Ishikawa (cell line): ENCODE results near the gene CDH24.

Experiments
- CEBPB ChIP-seq: IDR thresholded peaks from 2 replicates; pipeline ENCODE4 v1.6.1; 2012
- CREB1 ChIP-seq: IDR thresholded peaks from 2 replicates; pipeline ENCODE4 v1.6.1; 2012; ENCODE audit warnings: low read depth
- EP300 ChIP-seq: IDR thresholded peaks from 2 replicates; pipeline ENCODE4 v1.6.1; 2012; ENCODE audit warnings: borderline replicate concordance
- NFIC ChIP-seq: IDR thresholded peaks from 2 replicates; pipeline ENCODE4 v1.6.1; 2012
- YY1 ChIP-seq: IDR thresholded peaks from 2 replicates; pipeline ENCODE4 v1.6.1; 2012; ENCODE audit warnings: low read depth
- TF ChIP-seq, protein P1 (sequence below): IDR thresholded peaks from 2 replicates; pipeline ENCODE4 v1.6.1; 2012

DNA sequence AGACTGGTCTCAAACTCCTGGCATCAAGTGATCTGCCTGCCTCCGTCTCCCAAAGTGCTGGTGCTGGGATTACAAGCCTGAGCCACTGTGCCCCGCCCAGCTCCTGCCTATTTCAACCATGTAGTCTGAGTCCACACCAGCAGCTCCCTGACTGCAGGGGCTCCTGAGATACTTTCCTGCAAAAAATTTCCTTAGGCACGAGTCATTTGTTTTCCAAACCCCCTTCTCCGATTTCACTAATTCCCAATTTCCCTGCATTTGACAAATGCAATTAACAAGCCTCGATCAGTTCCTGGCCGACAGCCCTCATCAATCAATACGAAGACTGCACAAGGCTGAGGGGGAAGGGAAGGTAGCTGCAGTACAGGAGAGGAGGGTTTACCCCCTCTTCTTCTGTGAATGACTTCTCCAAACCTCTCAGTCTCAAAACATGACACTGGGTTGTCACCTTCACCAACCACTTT lies 32.7 kb downstream of the CDH24 start:
- no peak for TF ChIP-seq NFIC
- no peak for TF ChIP-seq CEBPB
- TF ChIP-seq, protein P1, sequence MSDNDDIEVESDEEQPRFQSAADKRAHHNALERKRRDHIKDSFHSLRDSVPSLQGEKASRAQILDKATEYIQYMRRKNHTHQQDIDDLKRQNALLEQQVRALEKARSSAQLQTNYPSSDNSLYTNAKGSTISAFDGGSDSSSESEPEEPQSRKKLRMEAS, result no peak
- no peak for TF ChIP-seq EP300
- TF ChIP-seq YY1, result no peak
- no peak for TF ChIP-seq CREB1
